ENCODE results near the gene RIMKLA. TPM values are rescaled to one million over a fixed set of nuclear protein-coding genes. Genes with fewer than 3 reads are reported as not detected.

The RIMKLA gene
- total RNA-seq, 2 donors from 2014 or later, result 3.8 to 4.7 TPM

DNA sequence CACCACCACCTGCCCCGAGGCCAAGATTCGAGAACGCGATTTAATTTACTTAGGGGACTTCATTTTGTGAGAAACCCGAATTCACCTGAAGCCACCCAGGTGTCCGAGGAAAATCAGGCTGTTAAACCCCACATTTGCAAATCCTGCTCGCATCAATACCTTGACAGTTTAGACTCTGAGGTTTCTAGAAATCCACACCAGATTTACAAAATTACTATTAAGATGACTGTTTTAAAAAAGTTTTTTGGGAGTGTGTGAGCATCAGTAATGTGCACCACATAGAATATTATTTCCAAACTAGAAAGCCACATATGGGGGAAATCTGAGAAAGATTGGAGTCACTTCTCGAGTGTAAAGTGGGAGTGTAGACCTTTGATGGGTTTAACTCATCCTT is 685 bp downstream of the RIMKLA start:
- H3K4me1 ChIP-seq, result peaks cover 0 to 12% of the 10 kb centered on the region in 2 donors
- TF ChIP-seq, protein P1, sequence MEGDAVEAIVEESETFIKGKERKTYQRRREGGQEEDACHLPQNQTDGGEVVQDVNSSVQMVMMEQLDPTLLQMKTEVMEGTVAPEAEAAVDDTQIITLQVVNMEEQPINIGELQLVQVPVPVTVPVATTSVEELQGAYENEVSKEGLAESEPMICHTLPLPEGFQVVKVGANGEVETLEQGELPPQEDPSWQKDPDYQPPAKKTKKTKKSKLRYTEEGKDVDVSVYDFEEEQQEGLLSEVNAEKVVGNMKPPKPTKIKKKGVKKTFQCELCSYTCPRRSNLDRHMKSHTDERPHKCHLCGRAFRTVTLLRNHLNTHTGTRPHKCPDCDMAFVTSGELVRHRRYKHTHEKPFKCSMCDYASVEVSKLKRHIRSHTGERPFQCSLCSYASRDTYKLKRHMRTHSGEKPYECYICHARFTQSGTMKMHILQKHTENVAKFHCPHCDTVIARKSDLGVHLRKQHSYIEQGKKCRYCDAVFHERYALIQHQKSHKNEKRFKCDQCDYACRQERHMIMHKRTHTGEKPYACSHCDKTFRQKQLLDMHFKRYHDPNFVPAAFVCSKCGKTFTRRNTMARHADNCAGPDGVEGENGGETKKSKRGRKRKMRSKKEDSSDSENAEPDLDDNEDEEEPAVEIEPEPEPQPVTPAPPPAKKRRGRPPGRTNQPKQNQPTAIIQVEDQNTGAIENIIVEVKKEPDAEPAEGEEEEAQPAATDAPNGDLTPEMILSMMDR (IDR thresholded peaks at IDR 0.05), result no peak
- H3K27ac ChIP-seq, result no peak overlapping the region
- H3K9me3 ChIP-seq, result no peaks in the 10 kb centered on the region
- H3K4me3 ChIP-seq, result peak overlapping the region; percentile 57 to 73
- H3K27me3 ChIP-seq, result no peaks in the 10 kb centered on the region
- H3K36me3 ChIP-seq, result no peaks in the 10 kb centered on the region
- no peak for DNase-seq (ENCODE audit: low spot score)

DNA sequence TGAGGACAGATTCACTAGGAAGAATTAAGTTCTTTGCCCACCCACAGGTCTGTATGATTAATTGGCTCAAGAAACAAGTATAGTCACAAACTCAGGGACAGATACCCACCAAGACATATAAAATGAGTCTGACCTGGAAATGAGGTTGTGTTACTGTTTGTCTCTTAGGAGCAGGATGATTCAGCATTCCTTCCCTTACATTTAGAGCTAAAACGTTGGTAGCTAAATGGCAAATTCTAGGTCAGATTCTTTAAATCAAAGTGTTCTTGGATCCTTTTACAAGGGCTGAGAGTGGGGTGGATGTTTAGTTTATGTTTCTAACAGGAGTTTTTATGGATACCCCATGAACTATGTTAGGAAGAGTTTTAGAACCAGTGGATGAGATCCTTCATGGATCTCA is 4.7 kb downstream of the RIMKLA start:
- Histone ChIP-seq H3K9me3 (no peaks in the 10 kb centered on the region), H3K27ac (no peak overlapping the region), H3K27me3 (no peaks in the 10 kb centered on the region)

DNA sequence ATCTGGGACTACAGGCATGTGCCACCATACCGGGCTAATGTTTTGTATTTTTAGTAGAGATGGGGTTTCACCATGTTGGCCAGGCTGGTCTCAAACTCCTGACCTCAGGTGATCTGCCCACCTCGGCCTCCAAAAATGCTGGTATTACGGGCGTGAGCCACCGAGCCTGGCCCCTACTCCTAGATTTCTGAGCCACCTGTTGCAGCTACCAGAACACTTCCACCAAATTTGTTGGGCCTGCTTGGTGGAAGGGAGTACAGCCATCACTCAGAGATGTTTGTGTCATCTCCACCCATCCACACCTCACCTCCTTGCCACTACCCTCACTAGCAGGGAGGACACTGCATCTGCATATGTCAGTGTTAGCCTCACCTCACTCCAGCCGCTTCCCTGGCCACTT is 5.5 kb downstream of the RIMKLA start:
- H3K4me1 ChIP-seq, result peaks cover 0 to 4% of the 10 kb centered on the region in 2 donors
- H3K27ac ChIP-seq, result no peak overlapping the region
- TF ChIP-seq, protein P1 (IDR thresholded peaks at IDR 0.05), result no peak
- H3K9me3 ChIP-seq, result no peaks in the 10 kb centered on the region
- no peak overlapping the region for H3K4me3 ChIP-seq
- DNase-seq (ENCODE audit: low spot score), result no peak
- no peaks in the 10 kb centered on the region for H3K36me3 ChIP-seq
- H3K27me3 ChIP-seq, result no peaks in the 10 kb centered on the region

More for the DNA sequence above, 4.7 kb downstream of the RIMKLA start:
- peaks cover 0 to 7% of the 10 kb centered on the region in 2 donors for H3K4me1 ChIP-seq
- TF ChIP-seq, protein P1 (IDR thresholded peaks at IDR 0.05), result no peak
- no peak overlapping the region for H3K4me3 ChIP-seq
- DNase-seq (ENCODE audit: low spot score), result no peak
- H3K36me3 ChIP-seq, result no peaks in the 10 kb centered on the region

DNA sequence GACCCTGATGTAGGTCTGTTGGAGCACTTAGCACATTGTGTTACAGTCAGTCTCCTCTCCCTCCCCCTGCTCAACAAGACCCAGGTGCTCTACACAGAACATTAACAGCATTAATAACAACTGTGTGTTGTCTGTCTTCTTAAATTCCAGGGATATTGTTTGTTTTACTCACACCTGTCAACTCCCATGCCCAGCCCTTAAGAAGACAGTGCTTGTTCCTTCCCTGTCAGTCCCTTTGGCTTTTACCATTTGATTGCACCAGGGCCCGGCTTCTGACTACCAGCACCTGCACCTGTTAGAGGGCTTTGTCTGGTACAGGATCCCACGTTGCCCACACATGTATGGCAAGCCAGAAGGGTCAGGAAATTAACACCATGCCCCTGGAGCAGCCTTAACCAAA is 11.7 kb downstream of the RIMKLA start:
- Histone ChIP-seq H3K27ac (no peak overlapping the region), H3K36me3 (no peaks in the 10 kb centered on the region), H3K4me1 (no peaks in the 10 kb centered on the region), H3K9me3 (no peaks in the 10 kb centered on the region), H3K27me3 (no peaks in the 10 kb centered on the region), H3K4me3 (no peak overlapping the region)
- TF ChIP-seq, protein P1 (IDR thresholded peaks at IDR 0.05), result no peak
- DNase-seq (ENCODE audit: low spot score), result no peak

DNA sequence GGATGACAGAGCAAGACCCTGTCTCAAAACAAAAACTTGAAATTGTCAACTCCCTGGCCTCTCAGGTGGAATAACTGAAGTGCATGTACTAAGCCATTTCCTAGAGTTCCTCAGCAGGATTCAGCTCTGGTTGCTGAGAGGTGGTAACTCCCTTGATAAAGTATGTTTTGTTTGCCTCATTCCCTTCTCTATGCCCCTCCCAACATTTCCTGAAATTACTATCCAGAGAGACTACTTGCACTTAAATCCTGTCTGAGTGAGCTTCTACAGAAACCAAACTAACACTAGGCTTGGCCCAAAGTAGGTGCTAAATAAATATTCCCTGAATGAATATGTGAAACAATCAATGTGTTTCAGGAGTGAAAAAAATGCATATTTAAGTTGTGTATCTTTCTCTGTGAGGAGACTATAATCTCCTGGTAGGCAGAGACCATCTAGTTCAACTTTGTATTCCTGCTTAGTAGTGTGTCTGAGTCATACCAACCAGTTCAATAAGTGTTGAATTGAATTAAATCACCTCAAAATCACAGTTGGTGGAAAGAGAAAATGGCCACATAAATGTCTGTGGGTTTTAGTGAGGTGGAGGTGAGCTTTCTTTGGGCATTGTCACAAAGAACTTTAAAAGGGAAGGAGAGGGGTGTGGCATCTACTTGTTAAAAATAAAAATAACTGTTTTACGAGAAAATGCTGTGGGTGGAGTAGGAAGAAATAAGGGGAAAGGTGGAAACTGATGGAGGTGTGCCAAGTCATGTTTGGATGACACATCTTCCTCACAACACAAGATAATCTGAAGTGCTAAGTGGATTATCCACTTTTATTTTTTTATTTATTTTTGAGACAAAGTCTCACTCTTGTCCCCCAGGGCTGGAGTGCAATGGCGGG is 12.6 kb downstream of the RIMKLA start:
- no peaks in the 10 kb centered on the region for H3K9me3 ChIP-seq
- no peaks in the 10 kb centered on the region for H3K4me1 ChIP-seq
- TF ChIP-seq, protein P1 (IDR thresholded peaks at IDR 0.05), result no peak
- no peak overlapping the region for H3K27ac ChIP-seq
- no peak overlapping the region for H3K4me3 ChIP-seq
- H3K27me3 ChIP-seq, result no peaks in the 10 kb centered on the region
- H3K36me3 ChIP-seq, result no peaks in the 10 kb centered on the region
- DNase-seq (ENCODE audit: low spot score), result no peak

All from right atrium auricular region (tissue), 2 donors.